ENCODE measurements around the gene PPL. TPM values are rescaled to one million over a fixed set of nuclear protein-coding genes. Genes with fewer than 3 reads are reported as not detected.
"Not testable (repeated sequence)": the region's sequence is repeated elsewhere in the genome, so short reads cannot be mapped to it uniquely, and the experiment has no call there.

The PPL gene
- total RNA-seq, 1 donor from 2014 or later, result 18.4 TPM

DNA sequence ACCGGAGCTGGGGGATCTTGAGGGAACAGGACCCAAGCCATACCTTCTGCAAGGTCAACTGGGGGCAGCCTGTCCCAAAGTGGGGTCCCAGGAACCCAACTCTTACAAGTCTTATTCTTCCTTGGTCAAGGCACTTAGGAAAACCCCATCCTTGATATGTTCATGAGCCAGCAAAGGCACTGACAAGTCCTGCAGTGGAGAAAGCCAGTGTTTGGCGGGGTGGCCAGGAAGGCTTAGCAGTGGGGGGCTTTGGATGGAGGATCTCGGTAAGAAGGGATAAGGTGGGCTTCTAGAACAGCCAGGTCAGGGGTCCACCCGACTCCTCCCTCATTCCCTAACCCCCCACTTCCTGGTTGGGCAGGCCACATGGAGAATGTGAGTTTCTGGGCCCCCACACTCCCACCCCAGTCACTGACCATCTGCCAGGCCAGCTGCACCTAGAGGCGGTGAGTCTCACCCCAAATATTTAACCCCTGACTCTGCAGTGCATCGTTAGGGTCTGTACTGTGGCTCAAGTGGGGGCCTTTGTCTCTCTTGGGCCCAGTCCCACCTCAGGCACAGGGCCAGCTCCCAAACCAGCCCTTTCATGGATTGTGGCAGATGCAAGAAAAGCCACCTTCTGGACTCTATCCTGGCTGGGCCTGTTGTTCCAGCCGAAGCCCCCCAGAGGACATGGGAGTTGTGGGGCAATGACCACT lies 22.3 kb downstream of the PPL start:
- intact Hi-C loops (cut with micrococcal nuclease), result no loop called here
- DNase-seq (no peak), ATAC-seq (no peak)

DNA sequence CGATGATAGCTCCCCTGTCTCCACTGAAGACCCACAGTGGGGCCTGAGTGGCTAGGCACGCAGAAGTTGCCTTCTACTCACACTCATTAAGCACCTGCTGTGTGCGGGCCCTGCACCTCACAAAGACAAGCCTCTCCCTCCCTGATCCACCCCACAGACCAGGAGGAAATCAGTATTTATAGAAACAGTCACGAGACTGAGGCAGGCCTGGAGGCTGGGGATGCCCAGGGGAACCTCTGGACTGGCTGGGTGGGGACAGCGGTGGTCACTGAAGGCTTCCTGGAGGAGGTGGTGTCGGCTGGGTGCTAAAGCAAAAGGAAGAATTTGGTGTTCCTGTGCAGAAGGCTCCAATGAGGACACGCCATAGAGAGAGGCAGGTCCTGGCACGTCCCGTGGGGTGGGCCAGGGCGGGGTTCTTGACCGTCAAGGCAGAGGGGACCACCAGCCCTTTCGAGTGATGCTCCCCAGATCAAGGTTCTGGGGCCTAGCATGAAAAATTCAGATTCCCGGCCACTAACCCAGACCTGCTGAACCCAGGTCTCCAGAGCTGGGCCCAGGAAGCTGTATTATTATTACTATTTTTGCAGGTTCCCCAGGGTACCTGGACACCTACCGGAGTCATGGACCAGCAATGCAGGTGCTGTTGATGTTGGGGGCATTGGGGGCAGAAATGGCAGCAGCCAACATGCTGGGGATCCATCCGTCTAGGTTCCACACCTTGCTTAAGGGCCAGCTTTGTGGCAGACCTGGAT lies 23.0 kb downstream of the PPL start:
- DNase-seq, result no peak
- peak; percentile 31 for ATAC-seq
- intact Hi-C loops (cut with micrococcal nuclease), result no loop called here

DNA sequence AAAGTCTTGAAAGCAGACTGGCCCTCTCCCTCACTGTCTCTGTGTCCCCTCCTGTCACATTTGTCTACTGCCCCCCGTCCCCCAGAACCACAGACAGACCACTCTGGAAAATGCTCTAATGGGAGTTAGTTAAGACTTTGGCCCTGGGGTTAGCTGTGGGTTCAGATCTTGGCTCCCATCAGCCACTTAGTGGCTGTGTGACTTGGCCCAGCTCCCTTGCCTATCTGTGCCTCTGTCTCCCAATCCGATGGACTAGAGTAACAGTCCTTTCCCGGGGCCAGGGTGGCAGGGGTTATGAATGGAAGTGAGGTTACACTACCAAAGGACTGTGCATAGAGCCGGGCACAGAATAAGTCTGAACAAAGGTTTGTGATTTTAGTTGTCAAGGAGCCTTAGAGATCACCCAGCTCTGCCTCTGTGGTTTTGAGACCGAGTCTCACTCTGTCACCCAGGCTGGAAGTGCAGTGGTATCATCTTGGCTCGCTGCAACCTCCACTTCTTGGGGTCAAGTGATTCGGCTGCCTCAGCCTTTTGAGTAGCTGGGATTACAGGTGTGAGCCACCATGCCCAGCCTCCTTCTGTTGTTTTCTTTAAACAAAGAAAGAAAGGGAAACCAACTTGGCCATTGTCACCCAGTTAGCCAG lies 23.7 kb downstream of the PPL start:
- intact Hi-C loops (cut with micrococcal nuclease), result no loop called here
- ATAC-seq, result no peak
- no peak for DNase-seq

DNA sequence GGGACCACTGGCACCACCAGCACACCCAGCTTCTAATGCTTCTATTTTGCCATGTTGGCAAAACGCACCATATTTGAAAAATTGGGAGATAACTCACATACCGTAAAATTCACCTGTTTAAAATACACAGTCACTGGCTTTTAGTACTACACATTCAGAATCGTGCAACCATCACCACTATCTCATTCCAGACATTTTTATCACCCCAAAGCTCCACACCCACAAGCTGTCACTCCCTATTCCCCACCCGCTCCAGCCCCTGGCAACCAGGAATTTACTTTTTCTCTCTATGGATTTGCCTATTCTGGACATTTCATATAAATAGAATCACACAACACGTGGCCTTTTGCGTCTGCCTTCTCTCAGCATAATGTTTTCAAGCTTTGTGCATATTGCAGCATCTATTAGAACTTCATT lies 25.0 kb downstream of the PPL start:
- no peak for DNase-seq
- intact Hi-C loops (cut with micrococcal nuclease), result no loop called here
- no peak for ATAC-seq

DNA sequence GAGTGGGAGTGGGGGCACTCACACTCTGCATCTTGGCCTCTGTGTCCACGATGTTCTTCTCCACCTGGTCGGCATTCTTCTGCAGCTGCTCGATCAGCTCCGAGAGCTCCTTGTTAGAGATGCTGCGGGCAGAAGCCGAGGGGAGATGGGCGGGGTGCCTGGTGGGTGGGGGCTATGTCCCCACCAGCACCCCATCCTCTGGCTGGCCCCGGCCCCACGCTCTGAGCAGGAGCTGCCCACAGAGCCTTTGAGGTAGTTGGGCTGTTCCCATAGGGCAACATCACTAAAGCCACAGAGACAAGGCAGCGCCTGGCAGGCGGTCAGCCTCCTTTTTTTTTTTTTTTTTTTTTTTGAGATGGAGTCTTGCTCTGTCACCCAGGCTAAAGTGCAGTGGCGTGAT lies 26.1 kb downstream of the PPL start:
- DNase-seq, result no peak
- no peak for ATAC-seq
- intact Hi-C loops (cut with micrococcal nuclease), result no loop called here

DNA sequence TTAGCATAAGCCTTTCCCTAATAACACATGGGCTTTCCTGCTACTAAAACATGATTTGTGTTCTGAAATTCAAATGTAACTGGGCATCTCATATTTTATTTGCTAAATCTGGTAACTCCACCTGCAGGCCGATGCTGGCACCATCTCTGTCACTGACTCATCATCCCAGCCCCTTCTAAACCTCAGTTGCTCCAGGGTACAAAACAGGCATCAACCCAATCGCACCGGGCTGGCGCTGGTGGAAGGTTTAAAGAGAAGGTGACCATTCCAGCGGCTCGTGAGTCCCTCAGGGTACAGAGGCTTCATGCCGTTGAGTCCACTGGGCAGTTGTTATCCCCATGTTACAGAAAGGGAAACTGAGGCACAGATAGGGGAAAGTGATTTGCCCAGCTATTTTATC lies 27.1 kb downstream of the PPL start:
- ATAC-seq (no peak), DNase-seq (no peak)

DNA sequence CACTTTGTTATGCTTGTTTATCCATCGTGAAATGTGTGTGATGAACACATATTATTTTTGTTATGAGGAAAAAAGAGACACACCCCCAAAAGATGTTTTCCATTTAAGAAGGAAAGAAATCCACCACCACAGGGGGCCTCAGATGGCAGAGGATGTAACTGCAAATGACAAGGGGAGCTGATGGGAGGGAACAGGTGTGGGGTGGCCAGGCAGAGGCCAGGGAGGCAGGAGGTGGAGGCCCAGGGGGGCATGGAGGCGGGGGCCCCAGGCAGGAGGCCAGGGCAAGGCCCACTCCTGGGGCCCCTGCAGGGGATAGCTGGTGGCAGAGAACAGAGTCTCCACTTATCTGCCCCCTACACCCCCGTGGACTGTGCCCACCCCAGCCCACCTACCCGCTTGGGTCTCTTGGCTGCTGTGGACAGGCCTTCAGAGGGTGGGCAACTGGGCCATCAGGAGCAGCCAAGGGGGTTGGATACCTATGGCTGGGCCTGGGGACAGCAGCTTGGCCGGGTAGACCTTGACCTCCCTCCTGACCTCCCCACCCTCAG lies 28.0 kb downstream of the PPL start:
- intact Hi-C loops (cut with micrococcal nuclease), result no loop called here
- no peak for ATAC-seq
- no peak for DNase-seq

More for the DNA sequence above, 27.1 kb downstream of the PPL start:
- intact Hi-C loops (cut with micrococcal nuclease), result no loop called here

DNA sequence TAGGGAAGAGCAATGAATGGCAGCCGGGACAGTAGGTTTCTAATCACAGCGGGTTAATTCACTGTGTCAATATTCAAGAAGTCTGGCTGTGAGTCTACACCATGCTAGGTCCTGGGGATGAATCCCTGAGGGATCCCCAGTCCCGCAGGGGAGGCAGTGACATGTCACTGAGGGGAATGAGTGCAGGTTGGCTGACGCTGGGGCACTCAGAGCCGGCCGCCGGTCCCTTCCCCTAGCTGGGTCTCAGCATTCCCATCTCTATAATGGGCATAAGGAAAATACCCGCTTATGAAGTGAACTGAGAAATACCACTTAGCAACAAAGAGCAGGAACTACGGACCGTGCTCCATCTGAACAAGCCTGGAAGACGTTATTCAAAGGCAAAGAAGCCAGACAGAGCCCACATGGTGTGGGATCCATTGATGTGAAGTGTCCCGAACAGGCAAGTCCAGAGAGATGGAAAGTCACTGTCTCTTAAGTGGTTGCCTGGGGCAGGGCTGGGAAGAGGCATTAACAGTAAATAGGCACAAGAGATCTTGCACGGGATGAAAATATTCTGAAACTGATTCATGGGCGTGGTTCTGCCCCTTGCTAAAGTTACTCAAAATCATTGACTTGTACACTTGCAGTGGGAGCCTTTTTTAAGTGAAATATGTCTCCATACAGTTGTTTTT lies 31.9 kb downstream of the PPL start:
- intact Hi-C loops (cut with micrococcal nuclease), result no loop called here
- no peak for ATAC-seq
- no peak for DNase-seq

DNA sequence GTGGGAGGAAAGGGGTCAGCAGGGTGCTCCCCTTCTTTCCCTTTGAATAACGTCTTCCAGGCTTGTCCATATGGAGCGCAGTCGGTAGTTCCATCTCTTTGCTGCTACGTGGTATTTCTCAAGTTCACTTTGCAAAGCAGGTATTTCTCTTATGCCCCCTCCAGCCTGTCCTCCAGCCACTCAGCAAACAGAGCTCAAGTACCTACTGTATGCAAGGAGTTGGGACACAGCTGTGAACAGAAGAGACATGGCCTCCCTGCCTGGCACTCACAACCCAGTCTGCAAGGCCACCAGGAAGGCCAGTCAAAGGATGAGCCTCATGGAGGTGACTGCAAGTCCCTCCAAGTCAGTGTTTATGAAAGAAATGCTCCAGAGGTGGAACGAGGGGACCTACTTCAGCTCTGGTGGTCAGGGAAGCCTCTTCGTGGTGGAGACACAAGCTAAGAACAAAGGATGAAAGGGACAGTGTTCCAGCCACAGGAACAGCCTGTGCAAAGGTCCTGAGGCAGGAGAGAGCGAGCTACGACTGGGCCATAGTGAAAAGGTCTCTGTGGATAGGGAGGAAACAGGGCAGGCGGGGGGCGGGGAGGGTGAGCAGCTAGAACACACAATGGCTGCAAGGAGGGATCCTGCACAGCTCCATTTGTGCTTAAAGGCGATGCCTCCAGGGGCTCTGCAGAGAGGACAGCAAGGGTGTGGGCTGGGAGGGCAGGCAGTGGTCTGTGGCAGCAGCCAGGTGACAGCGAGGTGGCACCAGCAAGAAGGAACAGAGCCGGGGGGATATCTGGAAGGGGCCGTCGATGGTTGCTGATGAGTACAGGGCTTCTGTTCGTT lies 32.6 kb downstream of the PPL start:
- intact Hi-C loops (cut with micrococcal nuclease), result no loop called here
- ATAC-seq (no peak), DNase-seq (no peak)

DNA sequence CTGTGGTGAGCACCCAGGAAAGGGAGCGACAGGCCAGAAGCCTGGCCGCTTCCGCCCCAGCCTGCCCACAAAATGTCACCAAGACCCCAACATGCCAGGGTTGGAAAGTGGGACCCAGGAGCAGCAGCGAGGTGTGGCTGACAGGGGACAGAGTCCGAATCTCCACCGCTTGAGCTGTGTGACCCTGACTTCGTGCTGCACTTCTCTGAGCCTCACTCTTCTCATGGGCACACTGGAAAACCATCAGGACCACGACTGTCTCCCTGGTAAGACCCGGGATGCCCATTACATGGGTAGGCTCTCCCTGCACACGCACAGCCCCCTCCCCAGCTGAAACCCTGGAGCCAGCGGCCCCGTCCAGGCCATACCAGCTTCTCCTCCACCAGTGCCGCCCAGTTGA lies 34.9 kb downstream of the PPL start:
- no peak for DNase-seq
- intact Hi-C loops (cut with micrococcal nuclease), result no loop called here
- ATAC-seq, result no peak

DNA sequence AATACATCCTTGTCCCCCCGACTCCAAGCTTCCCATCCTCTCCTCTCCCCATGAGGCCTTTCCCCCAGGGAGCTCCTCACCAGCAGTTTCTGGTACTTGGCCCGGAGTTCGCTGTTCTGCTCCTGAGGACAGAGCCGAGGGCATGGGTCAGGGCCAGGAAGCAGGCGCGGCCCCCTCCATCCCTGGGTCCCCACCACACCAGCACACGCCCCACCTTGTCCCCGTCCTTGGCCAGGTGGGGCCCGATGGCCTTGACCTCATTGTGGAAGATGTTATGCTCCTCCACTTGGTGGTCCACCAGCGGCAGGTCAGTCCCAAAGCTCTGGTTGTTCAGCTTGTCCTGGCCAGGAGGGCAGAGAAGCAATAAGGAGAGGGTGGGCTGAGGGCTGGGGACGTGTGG lies 36.2 kb downstream of the PPL start:
- ATAC-seq (no peak), DNase-seq (no peak)
- intact Hi-C loops (cut with micrococcal nuclease), result no loop called here

DNA sequence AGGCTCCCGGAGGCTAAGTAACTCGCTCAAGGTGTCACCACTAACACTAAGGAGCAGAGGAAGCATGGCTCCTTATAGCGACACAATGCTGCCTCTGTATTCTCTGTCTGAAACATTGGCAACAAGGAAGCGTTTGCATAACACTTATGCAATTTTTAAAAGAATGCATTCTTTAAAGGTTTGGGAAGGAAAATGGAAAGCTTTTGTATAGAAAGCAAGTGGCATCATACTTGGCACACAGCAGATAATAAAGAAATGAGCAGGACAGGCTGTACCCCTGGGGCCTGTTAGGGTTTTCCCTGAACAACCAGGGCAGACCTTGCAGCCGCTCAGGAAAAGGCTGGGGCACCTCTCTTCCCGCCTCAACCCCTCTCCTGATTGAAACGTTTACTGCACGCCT lies 36.9 kb downstream of the PPL start:
- intact Hi-C loops (cut with micrococcal nuclease), result no loop called here
- ATAC-seq (no peak), DNase-seq (no peak)

DNA sequence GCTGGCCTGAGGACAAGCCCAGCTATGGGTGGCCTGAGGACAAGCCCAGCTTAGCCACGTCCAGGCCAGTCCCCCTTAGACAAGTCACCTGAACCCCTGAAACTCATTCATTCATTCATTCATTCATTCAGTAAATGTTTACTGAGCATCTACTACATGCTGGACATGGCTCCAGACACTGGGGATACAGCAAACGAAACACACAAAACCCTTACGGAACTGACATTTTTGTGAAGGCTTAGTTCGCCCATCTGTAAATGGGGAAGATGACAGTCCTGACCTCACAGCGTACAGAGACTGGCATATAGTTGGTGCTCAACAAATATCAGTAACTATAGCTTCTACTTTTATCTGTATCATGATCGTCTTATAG lies 37.5 kb downstream of the PPL start:
- intact Hi-C loops (cut with micrococcal nuclease), result no loop called here
- no peak for ATAC-seq
- no peak for DNase-seq

DNA sequence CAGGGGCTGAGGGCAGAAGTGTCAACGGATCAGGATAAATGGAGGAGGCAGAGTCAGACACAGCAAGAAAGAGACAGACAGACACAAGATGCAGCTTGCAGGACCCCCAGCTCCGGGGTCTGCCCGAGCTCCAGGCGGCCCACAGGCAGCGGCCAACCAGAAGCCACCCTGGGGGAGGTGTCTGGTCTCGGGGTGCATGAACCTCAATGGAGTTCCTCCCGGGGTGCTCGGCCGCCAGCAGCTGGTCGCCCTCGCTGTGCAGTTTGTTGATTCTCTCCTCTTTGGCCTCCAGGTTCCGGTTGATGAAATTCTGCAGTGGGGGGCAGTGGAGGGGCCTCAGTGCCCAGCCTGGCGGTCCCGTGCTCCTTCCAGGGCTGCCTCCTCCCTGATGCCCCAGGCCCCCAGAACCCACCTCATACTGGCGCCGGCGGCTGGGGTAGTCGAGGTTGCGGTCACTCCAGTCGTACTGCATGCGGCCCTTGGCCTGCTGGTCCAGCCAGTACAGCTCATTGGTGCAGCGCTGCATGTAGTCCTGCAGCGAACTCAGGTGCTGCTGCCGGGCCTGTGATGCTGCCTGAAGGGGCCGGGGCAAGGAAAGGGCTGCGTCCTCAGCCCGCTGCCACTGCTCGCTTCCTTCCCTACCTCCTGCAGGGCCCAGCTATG lies 38.0 kb downstream of the PPL start:
- no peak for ATAC-seq

DNA sequence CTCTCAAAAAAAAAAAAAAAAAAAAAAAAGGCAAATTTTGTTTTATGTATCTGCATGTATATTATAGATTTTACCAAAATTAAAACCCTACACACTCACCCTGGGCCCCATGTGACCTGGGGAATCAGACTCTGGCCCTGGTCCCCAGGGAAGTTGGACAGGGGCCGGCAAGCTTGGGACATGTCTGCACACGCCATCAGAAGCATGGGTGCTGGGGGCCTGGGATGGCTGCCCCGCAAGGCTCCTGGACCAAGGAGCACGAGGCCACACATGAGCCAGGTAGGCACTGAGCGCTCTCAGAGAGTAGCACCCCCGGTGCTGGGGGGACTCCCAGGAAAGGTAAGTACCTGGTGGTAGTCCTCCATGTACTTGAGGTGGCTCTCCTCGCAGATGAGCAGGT lies 39.6 kb downstream of the PPL start:
- ATAC-seq (no peak), DNase-seq (no peak)
- intact Hi-C loops (cut with micrococcal nuclease), result no loop called here

More for the DNA sequence above, 38.0 kb downstream of the PPL start:
- intact Hi-C loops (cut with micrococcal nuclease), result no loop called here
- DNase-seq, result no peak

DNA sequence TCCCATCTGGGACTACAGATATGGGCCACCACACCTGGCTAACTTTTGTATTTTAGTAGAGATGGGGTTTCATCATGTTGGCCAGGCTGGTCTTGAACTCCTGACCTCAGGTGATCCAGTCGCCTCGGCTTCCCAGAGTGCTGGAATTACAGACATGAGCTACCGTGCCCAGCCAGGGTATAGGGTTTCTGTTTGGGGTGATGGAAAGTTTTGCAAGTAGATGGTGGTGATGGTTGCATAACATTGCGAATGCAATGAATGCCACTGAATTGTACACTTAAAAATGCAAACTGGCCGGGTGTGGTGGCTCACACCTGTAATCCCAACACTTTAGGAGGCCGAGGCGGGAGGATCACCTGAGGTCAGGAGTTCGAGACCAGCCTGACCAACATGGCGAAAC lies 40.2 kb downstream of the PPL start:
- ATAC-seq; DNase-seq; intact Hi-C loops (cut with micrococcal nuclease): not testable (repeated sequence)

DNA sequence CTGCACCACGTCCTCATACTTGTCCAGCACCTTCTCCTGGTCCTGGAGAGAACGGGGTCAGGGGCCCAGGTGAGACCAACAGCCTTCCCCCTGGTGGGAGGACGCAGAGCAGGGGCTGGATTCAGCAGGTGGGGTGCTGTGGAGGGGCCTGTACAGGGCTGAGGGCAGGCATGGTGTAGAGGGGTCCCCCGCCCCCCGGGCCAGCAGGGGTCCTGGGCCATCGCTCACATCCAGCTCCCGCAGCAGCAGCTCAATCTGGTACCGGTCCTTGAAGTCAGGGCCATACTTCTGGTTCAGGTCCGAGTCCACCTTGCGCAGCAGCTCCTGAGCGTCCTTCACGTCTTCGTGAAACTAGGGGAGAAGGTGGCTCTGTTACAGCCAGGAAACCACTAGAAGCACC lies 41.6 kb downstream of the PPL start:
- intact Hi-C loops (cut with micrococcal nuclease), result no loop called here
- ATAC-seq, result no peak
- DNase-seq, result no peak
